ENCODE results near the gene ADSS1.

ADSS1 gene

GRCh38 chr14:104723651-104724406 is at the start of gene ADSS1:
ADSS1 (plus strand) TSS chr14:104724229; CDS start chr14:104724271, 42 bp downstream.
- peak; percentile 66 for TF ChIP-seq CTCF (IDR thresholded peaks at IDR 0.05; ENCODE audit: low read depth, low read length)
- DNase-seq (ENCODE audit: low read depth, low spot score), result no peak
- in situ Hi-C loops (cut with HindIII; ENCODE audit: low sequenced_read_pairs), result no loop called here

DNA sequence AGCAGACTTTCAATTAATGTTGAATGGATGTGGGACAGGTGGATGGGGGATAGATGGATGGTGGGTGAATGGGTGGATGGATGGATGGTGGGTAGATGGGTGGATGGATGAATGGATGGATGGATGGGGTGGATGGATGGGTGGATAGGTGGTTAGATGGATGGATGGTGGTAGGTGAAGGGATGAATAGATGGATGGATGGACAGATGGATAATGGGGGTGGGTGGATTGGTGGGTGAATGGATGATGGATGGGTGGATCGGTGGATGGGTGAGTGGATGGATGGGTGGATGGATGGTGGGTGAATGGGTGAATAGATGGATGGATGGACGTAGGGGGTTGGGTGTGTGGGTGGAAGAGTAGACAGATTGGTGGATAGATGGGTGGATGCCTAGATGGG is 48.6 kb upstream of the ADSS1 start:
- H3K4me3 ChIP-seq (ENCODE audit: low read depth, low read length), result no peak overlapping the region
- no peak for DNase-seq (ENCODE audit: low read depth, low spot score)
- no peak for TF ChIP-seq CTCF (IDR thresholded peaks at IDR 0.05; ENCODE audit: low read depth, low read length)
- in situ Hi-C loops (cut with HindIII; ENCODE audit: low sequenced_read_pairs), result no loop called here

More at GRCh38 chr14:104723651-104724406, at the start of gene ADSS1:
- H3K4me3 ChIP-seq (ENCODE audit: low read depth, low read length), result peak within 1 kb of the TSS; percentile 31

- H3K4me3 ChIP-seq (ENCODE audit: low read depth, low read length), result no peak overlapping the region
- no peak for DNase-seq (ENCODE audit: low read depth, low spot score)
- in situ Hi-C loops (cut with HindIII; ENCODE audit: low sequenced_read_pairs), result no loop called here
- TF ChIP-seq CTCF (IDR thresholded peaks at IDR 0.05; ENCODE audit: low read depth, low read length), result no peak
Measured at GRCh38 chr14:104676130-104676693, 47.8 kb upstream of the ADSS1 start.

GRCh38 chr14:104676694-104677511 is 47.1 kb upstream of the ADSS1 start:
- no peak for DNase-seq (ENCODE audit: low read depth, low spot score)
- H3K4me3 ChIP-seq (ENCODE audit: low read depth, low read length), result peak overlapping the region; percentile 43
- TF ChIP-seq CTCF (IDR thresholded peaks at IDR 0.05; ENCODE audit: low read depth, low read length), result no peak
- in situ Hi-C loops (cut with HindIII; ENCODE audit: low sequenced_read_pairs), result no loop called here

DNA sequence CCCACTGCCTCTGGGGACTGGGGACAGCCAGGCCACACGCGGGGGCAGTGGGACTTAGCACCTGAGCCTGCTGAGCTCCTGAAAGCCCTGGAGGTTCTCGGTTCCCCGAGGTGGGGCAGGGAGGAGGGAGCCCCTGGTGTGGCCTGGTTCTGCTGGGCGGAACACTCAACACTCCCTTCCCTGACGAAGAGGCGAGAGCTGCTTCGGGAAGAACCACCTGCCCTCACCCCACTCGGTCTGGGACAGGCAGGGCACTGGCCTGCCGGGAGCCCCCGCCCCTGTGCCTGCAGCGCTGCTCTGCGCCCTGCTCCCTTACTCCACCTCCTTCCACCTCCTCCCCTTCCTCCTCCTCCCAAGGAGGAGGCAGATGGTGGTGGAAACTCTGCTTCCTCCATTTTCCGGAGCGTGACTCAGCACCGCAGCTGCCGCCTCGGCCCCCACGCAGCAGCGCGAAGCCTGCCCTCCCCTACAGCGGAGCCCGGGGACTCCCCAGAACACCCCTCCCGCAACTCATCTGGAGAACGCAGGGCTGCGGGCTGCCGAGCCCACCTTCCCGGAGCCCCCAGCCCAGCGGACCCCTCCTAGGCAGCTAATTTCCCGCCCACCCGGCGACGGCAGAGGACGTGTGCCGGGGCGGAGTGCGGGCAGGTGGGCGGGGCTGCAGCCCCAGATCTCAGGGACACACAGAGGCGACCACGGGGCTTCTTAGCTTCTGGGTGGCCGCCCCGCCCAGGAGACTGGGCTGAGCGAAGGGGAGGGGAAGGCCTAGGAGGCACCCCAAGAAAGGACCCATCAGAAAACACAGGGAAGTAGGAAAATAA is 46.3 kb upstream of the ADSS1 start:
- DNase-seq (ENCODE audit: low read depth, low spot score), result peak; percentile 85
- TF ChIP-seq CTCF (IDR thresholded peaks at IDR 0.05; ENCODE audit: low read depth, low read length), result no peak
- in situ Hi-C loops (cut with HindIII; ENCODE audit: low sequenced_read_pairs), result no loop called here
- peak overlapping the region; percentile 43 for H3K4me3 ChIP-seq (ENCODE audit: low read depth, low read length)

DNA sequence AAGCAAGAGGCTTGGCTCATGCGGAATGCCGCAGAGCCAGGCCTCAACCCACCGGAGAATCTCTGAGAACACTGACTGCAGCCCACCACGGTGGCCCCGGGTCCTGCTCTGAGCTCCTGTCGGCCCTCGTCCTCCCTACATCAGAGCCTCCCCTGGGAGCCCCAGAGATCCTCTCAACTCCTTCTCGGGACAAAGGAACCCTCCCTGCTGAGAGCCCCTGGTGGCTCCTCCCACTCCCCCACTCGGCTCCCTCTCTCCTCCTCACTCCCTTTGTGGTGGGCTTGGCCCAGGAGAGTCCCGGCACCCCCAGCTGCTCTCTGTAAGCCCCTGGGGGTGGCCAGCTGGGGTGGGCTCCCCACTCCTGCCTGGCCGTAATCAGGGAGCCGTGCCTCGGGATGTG is 45.7 kb upstream of the ADSS1 start:
- TF ChIP-seq CTCF (IDR thresholded peaks at IDR 0.05; ENCODE audit: low read depth, low read length), result no peak
- peak; percentile 44 for DNase-seq (ENCODE audit: low read depth, low spot score)
- H3K4me3 ChIP-seq (ENCODE audit: low read depth, low read length), result peak overlapping the region; percentile 43
- in situ Hi-C loops (cut with HindIII; ENCODE audit: low sequenced_read_pairs), result no loop called here

Data from astrocyte of the spinal cord (primary cell).